HFF-Myc (cell line): ENCODE results near the gene MRPL10.

Source experiments
- DNase-seq: peaks from one replicate; pipeline ENCODE4 v3.0.0-alpha.2; 2011; ENCODE audit warnings: low read depth; ENCODE audit errors: extremely low read depth
- H3K4me3 ChIP-seq: replicated peaks from 2 replicates; pipeline ENCODE4 v1.5.1; 2011; ENCODE audit warnings: low read depth, mild to moderate bottlenecking, control low read depth, low read length
- CTCF ChIP-seq: IDR thresholded peaks from 2 replicates; pipeline ENCODE4 v1.5.1; 2012; ENCODE audit warnings: mild to moderate bottlenecking, low read depth, low read length, control low read depth; ENCODE audit errors: missing control alignments

Gene MRPL10

GRCh38 chr17:47808830-47809480 lies 22.4 kb downstream of the MRPL10 start:
- TF ChIP-seq CTCF, result no peak
- no peak for DNase-seq
- H3K4me3 ChIP-seq, result no peak overlapping the region

GRCh38 chr17:47808036-47808829 lies 23.1 kb downstream of the MRPL10 start:
- H3K4me3 ChIP-seq, result no peak overlapping the region
- DNase-seq, result no peak
- TF ChIP-seq CTCF, result no peak

GRCh38 chr17:47807421-47807820 lies 23.9 kb downstream of the MRPL10 start:
- no peak overlapping the region for H3K4me3 ChIP-seq
- no peak for TF ChIP-seq CTCF
- no peak for DNase-seq

GRCh38 chr17:47806913-47807255 lies 24.5 kb downstream of the MRPL10 start:
- no peak for DNase-seq
- H3K4me3 ChIP-seq, result no peak overlapping the region

GRCh38 chr17:47806026-47806912 lies 25.1 kb downstream of the MRPL10 start:
- no peak overlapping the region for H3K4me3 ChIP-seq
- no peak for TF ChIP-seq CTCF
- no peak for DNase-seq

More at GRCh38 chr17:47806913-47807255, 24.5 kb downstream of the MRPL10 start:
- TF ChIP-seq CTCF, result no peak

- H3K4me3 ChIP-seq, result no peak overlapping the region
- TF ChIP-seq CTCF, result no peak
- DNase-seq, result no peak
Observed at GRCh38 chr17:47804461-47804860, 26.9 kb downstream of the MRPL10 start.
